GM12878 (cell line): ENCODE measurements around the gene PTEN.

Experiments used
- CEBPB ChIP-seq, 2 experiments: fragments of 150-350 bp in 1 of 2; IDR thresholded peaks; 2 replicates each; pipeline ENCODE4 v1.6.1; 2012 to 2014; ENCODE audit warnings: low read depth in 2 of 2, low read length in 2 of 2, borderline replicate concordance in 1 of 2, inconsistent platforms in 1 of 2
- CTCF ChIP-seq, 3 experiments: IDR thresholded peaks in 2 of 3; conservative IDR thresholded peaks in 1 of 3; 2 replicates each; pipeline ENCODE4 v1.5.1; 2011; ENCODE audit warnings: low read depth in 3 of 3, low read length in 3 of 3, mild to moderate bottlenecking in 3 of 3, control low read depth in 2 of 3, moderate library complexity in 2 of 3, inconsistent platforms in 1 of 3, mixed read lengths in 1 of 3; ENCODE audit not compliant: control insufficient read depth in 2 of 3, insufficient read depth in 1 of 3; ENCODE audit errors: extremely low read depth in 1 of 3
- EZH2 ChIP-seq: IDR thresholded peaks from 2 replicates; pipeline ENCODE4 v1.6.1; 2012; ENCODE audit warnings: low read depth, mild to moderate bottlenecking, control low read depth, inconsistent platforms, low read length, borderline replicate concordance; ENCODE audit not compliant: control insufficient read depth
- GABPA ChIP-seq: IDR thresholded peaks from 2 replicates; pipeline ENCODE4 v1.6.1; 2014; ENCODE audit warnings: antibody characterized with exemption, low read depth, mild to moderate bottlenecking, inconsistent platforms
- MEF2A ChIP-seq: IDR thresholded peaks from 2 replicates; pipeline ENCODE4 v1.6.1; 2011; ENCODE audit warnings: low read depth, mild to moderate bottlenecking, low read length, moderate library complexity; ENCODE audit not compliant: insufficient read depth
- MEF2B ChIP-seq: fragments of 450-650 bp; IDR thresholded peaks from 2 replicates; pipeline ENCODE4 v1.6.1; 2018; ENCODE audit warnings: mild to moderate bottlenecking, moderate library complexity; ENCODE audit not compliant: partially characterized antibody, poor library complexity, severe bottlenecking
- MYC ChIP-seq: IDR thresholded peaks from 2 replicates; pipeline ENCODE4 v1.6.1; 2011; ENCODE audit warnings: mild to moderate bottlenecking, low read length, moderate library complexity, inconsistent platforms; ENCODE audit not compliant: insufficient read depth, insufficient replicate concordance, insufficient read length, severe bottlenecking
- NFYB ChIP-seq: IDR thresholded peaks from 2 replicates; pipeline ENCODE4 v1.6.1; 2011; ENCODE audit warnings: low read depth, mild to moderate bottlenecking, low read length, improper control_type of control experiment, moderate library complexity; ENCODE audit not compliant: insufficient read depth
- NR2C1 ChIP-seq: fragments of 450-650 bp; IDR thresholded peaks from 2 replicates; pipeline ENCODE4 v1.6.1; 2017; ENCODE audit warnings: antibody characterized with exemption, mild to moderate bottlenecking, moderate library complexity
- POLR2A ChIP-seq: IDR thresholded peaks from 2 replicates; pipeline ENCODE4 v1.6.1; 2011; ENCODE audit warnings: low read depth, mild to moderate bottlenecking, low read length
- SMC3 ChIP-seq: IDR thresholded peaks from 2 replicates; pipeline ENCODE4 v1.6.1; 2011; ENCODE audit warnings: low read length, improper control_type of control experiment, borderline replicate concordance
- ZNF687 ChIP-seq: fragments of 450-650 bp; IDR thresholded peaks from 2 replicates; pipeline ENCODE4 v1.6.1; 2017; ENCODE audit warnings: mild to moderate bottlenecking, moderate library complexity

- TF ChIP-seq CTCF (IDR thresholded peaks at IDR 0.05 in 2 of 3, conservative IDR thresholded peaks at IDR 0.05 in 1 of 3; ENCODE audit: control insufficient read depth in 2 of 3, extremely low read depth in 1 of 3, insufficient read depth in 1 of 3, low read depth in 3 of 3, low read length in 3 of 3) (no peak), NFYB (no peak), GABPA (no peak), SMC3 (no peak), CEBPB (IDR thresholded peaks at IDR 0.05; ENCODE audit: borderline replicate concordance in 1 of 2, low read depth in 2 of 2, low read length in 2 of 2) (no peak), POLR2A (no peak), NR2C1 (no peak), MEF2B (no peak), MEF2A (no peak), EZH2 (no peak), MYC (no peak), ZNF687 (no peak)
Measured at GRCh38 chr10:87845624-87845998, 17.8 kb upstream of the PTEN start.
